Smooth muscle cell (in vitro differentiated cells): ENCODE measurements around the gene RAB11FIP3. TPM values are rescaled to one million over a fixed set of nuclear protein-coding genes. Genes with fewer than 3 reads are reported as not detected.

Source experiments
- DNase-seq: peaks from one replicate; lab custom pipeline; 2025; ENCODE audit not compliant: unreplicated experiment; lab: John Stamatoyannopoulos, UW
- H2AFZ ChIP-seq: fragments of 200-600 bp; sonication (generic); 2 replicates; pipeline ENCODE4 v1.6.0; 2016; ENCODE audit warnings: antibody characterized with exemption, low read depth, mild to moderate bottlenecking
- H3F3A ChIP-seq: fragments of 200-600 bp; sonication (generic); 2 replicates; pipeline ENCODE4 v1.6.0; 2017; ENCODE audit warnings: antibody characterized with exemption, low read depth
- H3K27ac ChIP-seq: fragments of 200-600 bp; sonication (generic); 2 replicates; pipeline ENCODE4 v1.5.1; 2016; ENCODE audit warnings: low read depth, mild to moderate bottlenecking
- H3K27me3 ChIP-seq: fragments of 200-600 bp; sonication (generic); 2 replicates; pipeline ENCODE4 v1.6.1; 2016; ENCODE audit warnings: low read depth, mild to moderate bottlenecking
- H3K36me3 ChIP-seq: fragments of 200-600 bp; sonication (generic); 2 replicates; pipeline ENCODE4 v1.5.1; 2016; ENCODE audit warnings: low read depth
- H3K4me1 ChIP-seq: fragments of 200-600 bp; sonication (generic); 2 replicates; pipeline ENCODE4 v1.5.1; 2016; ENCODE audit warnings: low read depth
- H3K4me2 ChIP-seq: fragments of 200-600 bp; sonication (generic); 2 replicates; pipeline ENCODE4 v1.6.0; 2016; ENCODE audit warnings: mild to moderate bottlenecking
- H3K4me3 ChIP-seq: fragments of 200-600 bp; sonication (generic); 2 replicates; pipeline ENCODE4 v1.5.1; 2016; ENCODE audit warnings: mild to moderate bottlenecking
- H3K79me2 ChIP-seq: fragments of 200-600 bp; sonication (generic); 2 replicates; pipeline ENCODE4 v1.6.0; 2016; ENCODE audit warnings: low read depth, mild to moderate bottlenecking
- H3K9ac ChIP-seq: fragments of 200-600 bp; sonication (generic); 2 replicates; pipeline ENCODE4 v1.6.0; 2016; ENCODE audit warnings: low read depth
- H3K9me3 ChIP-seq: fragments of 200-600 bp; sonication (generic); replicated peaks from 2 replicates; pipeline ENCODE4 v1.5.1; 2016; ENCODE audit warnings: low read depth
- H4K20me1 ChIP-seq: fragments of 200-600 bp; sonication (generic); 2 replicates; pipeline ENCODE4 v1.6.0; 2016; ENCODE audit warnings: low read depth
- WGBS: methylation state at CpG from one replicate; pipeline ENCODE4 v1.1.7; 2016; ENCODE audit warnings: low lambda C conversion rate; 5-methylcytosine and 5-hydroxymethylcytosine counted together
- polyA plus RNA-seq: library from polyadenylated mRNA; unstranded; fragments of >200 nt; fragmentation: Nextera tagmentation; extraction: Ambion mirVana; gene quantifications from 2 replicates; pipeline ENCODE4 v1.2.1, GENCODE V29; 2016
- total RNA-seq: library from RNA; depleted of rRNA; stranded (reverse); fragments of >200 nt; gene quantifications from 2 replicates; pipeline ENCODE4 v1.2.3, GENCODE V29; 2014
- TF ChIP-seq, protein P1 (sequence below): fragments of 200-600 bp; sonication (generic); IDR thresholded peaks from 2 replicates; pipeline ENCODE4 v1.5.1; 2017; ENCODE audit warnings: borderline replicate concordance, mild to moderate bottlenecking, antibody characterized with exemption; ENCODE audit not compliant: insufficient read depth, poor library complexity, severe bottlenecking

RAB11FIP3 gene
- total and polyA plus RNA-seq, 2 experiments from 2014 or later, result 19.5 to 20.4 TPM

DNA sequence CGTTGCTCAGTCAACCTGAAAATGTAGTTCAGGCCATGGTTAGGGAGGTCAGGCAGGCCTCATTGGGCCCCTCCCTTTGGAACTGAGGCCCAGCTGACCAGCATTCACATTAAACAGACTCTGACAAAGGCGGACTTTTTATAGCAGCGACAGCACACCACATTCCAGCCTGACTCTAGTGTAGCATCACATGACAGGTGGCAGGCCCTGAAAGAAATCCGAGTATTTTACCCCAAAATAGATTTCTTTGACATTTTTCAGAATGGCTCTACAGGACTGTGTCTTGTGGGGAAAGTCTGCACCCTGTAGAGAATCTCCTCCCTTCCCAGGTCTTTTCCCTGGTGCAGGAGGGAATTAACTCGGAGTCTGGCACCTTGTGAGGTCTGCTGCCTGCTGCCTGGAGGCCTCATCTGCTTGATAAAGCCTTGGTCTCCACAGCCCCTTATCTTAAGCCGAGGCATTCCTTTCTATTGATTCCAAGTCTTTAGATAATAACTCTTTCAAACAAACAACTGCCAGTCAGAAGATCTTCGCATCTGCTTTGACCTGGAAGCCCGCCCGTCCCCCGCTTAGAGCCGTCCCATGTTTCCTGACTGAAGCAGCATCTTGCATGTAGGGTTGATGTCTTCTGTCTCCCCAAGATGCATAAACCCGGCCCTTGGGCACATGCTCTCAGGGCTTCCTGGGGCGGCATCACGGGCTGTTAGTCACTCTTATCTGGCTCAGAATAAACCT, 58.1 kb downstream of the RAB11FIP3 start:
- TF ChIP-seq, protein P1, sequence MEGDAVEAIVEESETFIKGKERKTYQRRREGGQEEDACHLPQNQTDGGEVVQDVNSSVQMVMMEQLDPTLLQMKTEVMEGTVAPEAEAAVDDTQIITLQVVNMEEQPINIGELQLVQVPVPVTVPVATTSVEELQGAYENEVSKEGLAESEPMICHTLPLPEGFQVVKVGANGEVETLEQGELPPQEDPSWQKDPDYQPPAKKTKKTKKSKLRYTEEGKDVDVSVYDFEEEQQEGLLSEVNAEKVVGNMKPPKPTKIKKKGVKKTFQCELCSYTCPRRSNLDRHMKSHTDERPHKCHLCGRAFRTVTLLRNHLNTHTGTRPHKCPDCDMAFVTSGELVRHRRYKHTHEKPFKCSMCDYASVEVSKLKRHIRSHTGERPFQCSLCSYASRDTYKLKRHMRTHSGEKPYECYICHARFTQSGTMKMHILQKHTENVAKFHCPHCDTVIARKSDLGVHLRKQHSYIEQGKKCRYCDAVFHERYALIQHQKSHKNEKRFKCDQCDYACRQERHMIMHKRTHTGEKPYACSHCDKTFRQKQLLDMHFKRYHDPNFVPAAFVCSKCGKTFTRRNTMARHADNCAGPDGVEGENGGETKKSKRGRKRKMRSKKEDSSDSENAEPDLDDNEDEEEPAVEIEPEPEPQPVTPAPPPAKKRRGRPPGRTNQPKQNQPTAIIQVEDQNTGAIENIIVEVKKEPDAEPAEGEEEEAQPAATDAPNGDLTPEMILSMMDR, result no peak
- H4K20me1 ChIP-seq, result peaks cover 73% of the 10 kb centered on the region
- H3K36me3 ChIP-seq, result no peaks in the 10 kb centered on the region
- no peaks in the 10 kb centered on the region for H3K79me2 ChIP-seq
- H2AFZ ChIP-seq, result no peak overlapping the region
- H3K4me1 ChIP-seq, result peaks cover 14% of the 10 kb centered on the region
- peaks cover 13% of the 10 kb centered on the region for H3F3A ChIP-seq
- no peak overlapping the region for H3K4me3 ChIP-seq
- no peaks in the 10 kb centered on the region for H3K27me3 ChIP-seq
- H3K27ac ChIP-seq, result no peak overlapping the region
- no peaks in the 10 kb centered on the region for H3K9me3 ChIP-seq
- 26% methylated on average over 14 of the region's 14 CpGs for WGBS
- DNase-seq, result no peak
- no peak overlapping the region for H3K9ac ChIP-seq
- peak overlapping the region; percentile 22 for H3K4me2 ChIP-seq

DNA sequence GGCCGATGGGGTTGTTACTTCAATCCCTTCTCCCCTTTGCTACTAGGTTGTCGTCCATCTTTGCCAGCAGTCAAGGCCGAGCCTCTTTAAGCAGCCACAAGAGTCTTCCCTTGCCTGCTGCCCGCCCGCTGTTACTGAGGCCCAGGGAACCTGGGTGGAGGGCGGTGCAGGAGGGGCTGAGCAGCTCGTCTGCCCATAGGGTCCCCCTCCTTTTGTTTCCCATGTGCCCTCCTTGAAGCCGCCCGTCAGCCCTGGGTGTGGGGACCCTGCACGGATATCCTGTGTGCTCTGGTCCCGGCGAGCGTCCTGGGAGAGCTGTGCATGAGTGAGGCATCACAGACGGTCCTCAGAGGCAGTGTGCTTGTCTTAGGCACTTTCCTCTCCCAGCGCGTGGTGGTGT, 64.2 kb downstream of the RAB11FIP3 start:
- H3K9ac ChIP-seq, result no peak overlapping the region

DNA sequence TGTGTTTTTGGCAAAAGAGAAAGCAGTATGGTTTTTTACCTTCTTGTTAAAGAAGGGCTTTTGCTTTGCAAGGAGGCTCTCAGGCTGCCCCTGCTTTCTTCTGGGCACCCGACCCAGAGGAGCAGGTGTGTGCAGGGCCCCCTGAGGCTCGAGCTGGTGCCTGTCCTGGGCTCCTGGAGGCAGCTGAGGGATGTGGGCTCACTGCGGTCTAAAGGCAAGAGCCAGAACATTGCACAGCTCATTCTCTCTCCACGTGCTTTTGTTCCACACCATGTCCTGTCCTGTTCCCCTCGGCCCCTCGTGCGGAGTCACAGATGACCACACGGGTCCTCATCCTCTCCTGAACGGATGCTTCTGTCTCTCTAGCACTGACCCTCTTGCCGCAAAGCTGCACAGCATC, 65.3 kb downstream of the RAB11FIP3 start:
- Histone ChIP-seq H2AFZ (no peak overlapping the region), H3K36me3 (no peaks in the 10 kb centered on the region), H4K20me1 (peaks cover 28% of the 10 kb centered on the region), H3K27ac (no peak overlapping the region), H3K79me2 (no peaks in the 10 kb centered on the region), H3K4me2 (no peak overlapping the region), H3K4me3 (no peak overlapping the region), H3K9me3 (no peaks in the 10 kb centered on the region), H3K4me1 (no peaks in the 10 kb centered on the region), H3K9ac (no peak overlapping the region), H3F3A (no peaks in the 10 kb centered on the region), H3K27me3 (no peaks in the 10 kb centered on the region)
- 86% methylated on average over 10 of the region's 10 CpGs for WGBS
- TF ChIP-seq, protein P1, result no peak
- DNase-seq, result no peak

More for the DNA sequence above, 64.2 kb downstream of the RAB11FIP3 start:
- no peak overlapping the region for H2AFZ ChIP-seq
- peaks cover 38% of the 10 kb centered on the region for H4K20me1 ChIP-seq
- no peaks in the 10 kb centered on the region for H3K36me3 ChIP-seq
- no peaks in the 10 kb centered on the region for H3K4me1 ChIP-seq
- H3K27ac ChIP-seq, result no peak overlapping the region
- TF ChIP-seq, protein P1, result no peak
- H3K79me2 ChIP-seq, result no peaks in the 10 kb centered on the region
- H3K27me3 ChIP-seq, result no peaks in the 10 kb centered on the region
- H3K9me3 ChIP-seq, result no peaks in the 10 kb centered on the region
- WGBS, result 98% methylated on average over 16 of the region's 16 CpGs
- DNase-seq, result no peak
- H3F3A ChIP-seq, result no peaks in the 10 kb centered on the region
- H3K4me2 ChIP-seq, result no peak overlapping the region
- no peak overlapping the region for H3K4me3 ChIP-seq
